Esophagus muscularis mucosa (tissue), 4 donors: Measurements from ENCODE around the gene INSR. TPM values are rescaled to one million over a fixed set of nuclear protein-coding genes. Genes with fewer than 3 reads are reported as not detected.
"Not testable (repeated sequence)": the region's sequence is repeated elsewhere in the genome, so short reads cannot be mapped to it uniquely, and the experiment has no call there.

Experiments
- DNase-seq: peaks from one replicate; pipeline ENCODE4 v3.0.0-alpha.2; 2017; ENCODE audit errors: extremely low spot score
- H3K27ac ChIP-seq, 4 donors: fragments of 200-600 bp; sonication (generic); replicated peaks in 1 of 4; 1 replicate in 3 of 4; 2 replicates in 1 of 4; pipeline ENCODE4 v1.5.1; 2016 to 2019; ENCODE audit warnings: mild to moderate bottlenecking in 1 of 4
- H3K27me3 ChIP-seq, 4 donors: fragments of 200-600 bp; sonication (generic); one replicate each; pipeline versions ENCODE4 v1.5.1 to v1.6.0; 2016 to 2019
- H3K36me3 ChIP-seq, 4 donors: fragments of 200-600 bp; sonication (generic); one replicate each; pipeline ENCODE4 v1.5.1; 2016 to 2019
- H3K4me1 ChIP-seq, 4 donors: fragments of 200-600 bp; sonication (generic); one replicate each; pipeline ENCODE4 v1.5.1; 2016 to 2019
- H3K4me3 ChIP-seq, 4 donors: fragments of 200-600 bp; sonication (generic); 1 replicate in 2 of 4; 2 replicates in 2 of 4; pipeline ENCODE4 v1.5.1; 2016 to 2019; ENCODE audit warnings: mild to moderate bottlenecking in 4 of 4, moderate library complexity in 1 of 4
- H3K9me3 ChIP-seq, 4 donors: fragments of 200-600 bp; sonication (generic); 1 replicate in 3 of 4; 2 replicates in 1 of 4; pipeline ENCODE4 v1.5.1; 2016 to 2019
- CTCF ChIP-seq, 3 experiments: fragments of 200-600 bp in 2 of 3; fragments of 450-650 bp in 1 of 3; sonication (generic) in 2 of 3; IDR thresholded peaks; one replicate each; pipeline ENCODE4 v1.5.1; 2017 to 2019; ENCODE audit warnings: antibody characterized with exemption in 3 of 3, mild to moderate bottlenecking in 2 of 3, moderate library complexity in 1 of 3
- EP300 ChIP-seq: sonication (generic); formaldehyde crosslinking; IDR thresholded peaks from one replicate; pipeline ENCODE4 v1.6.1; 2017; ENCODE audit warnings: antibody characterized with exemption
- POLR2A ChIP-seq: fragments of 450-650 bp; IDR thresholded peaks from one replicate; pipeline ENCODE4 v1.6.1; 2017; ENCODE audit warnings: antibody characterized with exemption, moderate library complexity, mild to moderate bottlenecking, low read depth
- POLR2AphosphoS5 ChIP-seq, 2 donors: sonication (generic); formaldehyde crosslinking; IDR thresholded peaks; one replicate each; pipeline ENCODE4 v1.6.1; 2017; ENCODE audit warnings: antibody characterized with exemption in 2 of 2
- WGBS: methylation state at CpG from one replicate; pipeline ENCODE4 v1.1.5; 2018; 5-methylcytosine and 5-hydroxymethylcytosine counted together
- intact Hi-C: fragments of 100-400 bp; cut with DNase I; formaldehyde crosslinking; loops from one replicate; pipeline ENCODE4 v1.15.1; 2023
- total RNA-seq, 4 donors: library from RNA; depleted of rRNA; stranded (reverse); fragments of >200 nt; gene quantifications; one replicate each; pipeline versions ENCODE4 v1.1.0 to v1.2.1, GENCODE V29; 2016

Gene INSR
- total RNA-seq, 4 donors from 2014 or later = 72.3 to 143 (median 92.5) TPM

- Histone ChIP-seq H3K4me1 (peaks cover 11 to 22% (median 14%) of the 10 kb centered on the region in 4 donors), H3K36me3 (peaks cover 25 to 31% (median 29%) of the 10 kb centered on the region in 4 donors), H3K27ac (peak overlapping the region; percentile 51 to 85 (median 81)), H3K9me3 (no peaks in the 10 kb centered on the region), H3K27me3 (no peaks in the 10 kb centered on the region), H3K4me3 (peak overlapping the region; percentile 81 to 96 (median 90))
- WGBS = 88% methylated on average over 6 of the region's 6 CpGs
- intact Hi-C loops = loop anchor here (10.0 kb wide), 1 partner anchor 324 kb away; no protein-coding TSS in a partner anchor
- DNase-seq = no peak
- TF ChIP-seq POLR2AphosphoS5 (IDR thresholded peaks at IDR 0.05) = no peak
- TF ChIP-seq EP300 = no peak
- TF ChIP-seq CTCF (IDR thresholded peaks at IDR 0.05) = no peak
- no peak for TF ChIP-seq POLR2A
Measured at GRCh38 chr19:7068599-7068998, 225.6 kb downstream of the INSR start.

GRCh38 chr19:7067716-7068115, 226.5 kb downstream of the INSR start:
- peaks cover 16 to 22% (median 21%) of the 10 kb centered on the region in 4 donors for H3K36me3 ChIP-seq
- no peaks in the 10 kb centered on the region for H3K27me3 ChIP-seq
- TF ChIP-seq POLR2A (no peak), CTCF (IDR thresholded peaks at IDR 0.05) (no peak), POLR2AphosphoS5 (IDR thresholded peaks at IDR 0.05) (no peak), EP300 (no peak)
- 83% methylated on average over 2 of the region's 2 CpGs for WGBS
- no peak overlapping the region for H3K4me3 ChIP-seq
- intact Hi-C loops = loop anchor here (10.0 kb wide), 1 partner anchor 323 kb away; no protein-coding TSS in a partner anchor
- H3K4me1 ChIP-seq = peaks cover 11 to 22% (median 14%) of the 10 kb centered on the region in 4 donors
- no peak overlapping the region for H3K27ac ChIP-seq
- no peak for DNase-seq
- H3K9me3 ChIP-seq = no peaks in the 10 kb centered on the region

GRCh38 chr19:7067122-7067521, 227.1 kb downstream of the INSR start:
- 36% methylated on average over 9 of the region's 13 CpGs for WGBS
- not testable (repeated sequence) for H3K27me3 ChIP-seq, DNase-seq, H3K27ac ChIP-seq, H3K4me3 ChIP-seq, H3K9me3 ChIP-seq
- Histone ChIP-seq H3K36me3 (peaks cover 10 to 16% (median 15%) of the 10 kb centered on the region in 4 donors), H3K4me1 (peaks cover 11 to 22% (median 14%) of the 10 kb centered on the region in 4 donors)
- intact Hi-C loops = loop anchor here (10.0 kb wide), 1 partner anchor 322 kb away; no protein-coding TSS in a partner anchor
- TF ChIP-seq CTCF (IDR thresholded peaks at IDR 0.05) = peak; percentile 8 to 30 (median 27)

GRCh38 chr19:7063764-7064418, 230.3 kb downstream of the INSR start:
- no peak overlapping the region for H3K4me3 ChIP-seq
- H3K9me3 ChIP-seq = no peaks in the 10 kb centered on the region
- no peak for DNase-seq
- intact Hi-C loops = loop anchor here (10.0 kb wide), 1 partner anchor 319 kb away; no protein-coding TSS in a partner anchor
- H3K36me3 ChIP-seq = no peaks in the 10 kb centered on the region
- no peaks in the 10 kb centered on the region for H3K27me3 ChIP-seq
- 96% methylated on average over 9 of the region's 9 CpGs for WGBS
- H3K27ac ChIP-seq = no peak overlapping the region
- peaks cover 0 to 3% (median 1%) of the 10 kb centered on the region in 4 donors for H3K4me1 ChIP-seq
- no peak for TF ChIP-seq EP300
- no peak for TF ChIP-seq POLR2A
- no peak for TF ChIP-seq CTCF (IDR thresholded peaks at IDR 0.05)
